ENCODE measurements around the gene MYO3A. TPM values are rescaled to one million over a fixed set of nuclear protein-coding genes. Genes with fewer than 3 reads are reported as not detected.

Gene MYO3A
- total and polyA plus RNA-seq, 2 of the 4 experiments (the other 2 are of a cell fraction) = not detected

DNA sequence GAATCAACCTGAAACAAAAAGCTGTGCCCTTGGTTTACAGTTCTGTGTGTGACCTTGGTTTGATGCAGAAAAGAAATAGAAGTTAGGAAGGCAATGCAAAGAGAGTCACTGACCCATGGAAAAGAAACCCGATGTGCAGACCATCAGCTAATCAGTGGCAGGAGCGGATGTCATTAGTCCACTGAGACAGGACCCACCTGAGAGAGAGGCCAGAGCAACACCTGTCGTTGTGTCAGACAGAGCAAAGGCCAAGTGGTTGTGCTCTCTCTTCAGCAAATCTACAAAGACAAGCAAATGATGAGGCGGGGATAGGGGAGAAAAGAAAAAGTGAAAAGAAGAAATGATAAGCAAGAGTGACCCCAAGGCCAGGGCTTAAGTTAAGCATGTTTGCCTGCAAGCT, 291.3 kb downstream of the MYO3A start:
- Histone ChIP-seq H3K4ac (ENCODE audit: low read depth, low read length) (no peak overlapping the region), H4K91ac (ENCODE audit: insufficient read depth, low read depth, low read length) (no peak overlapping the region), H2AK5ac (ENCODE audit: low read depth, low read length) (no peak overlapping the region), H3K9me1 (ENCODE audit: insufficient read depth, low read length) (no peaks in the 10 kb centered on the region), H2AK9ac (replicated peaks; ENCODE audit: low read depth, low read length, poor library complexity) (no peak overlapping the region), H3K4me1 (ENCODE audit: control insufficient read depth, insufficient read depth, low read length) (no peaks in the 10 kb centered on the region), H3K79me1 (ENCODE audit: low read depth in 1 of 2, low read length in 2 of 2) (no peaks in the 10 kb centered on the region), H2AFZ (replicated peaks; ENCODE audit: low read length, poor library complexity) (no peak overlapping the region), H4K5ac (ENCODE audit: low read depth, low read length) (no peak overlapping the region), H3K27me3 (ENCODE audit: control insufficient read depth, insufficient read depth, low read length) (no peaks in the 10 kb centered on the region), H3K36me3 (ENCODE audit: control insufficient read depth, insufficient read depth, low read length) (no peaks in the 10 kb centered on the region), H3K4me3 (ENCODE audit: insufficient read depth, low read depth, low read length) (no peak overlapping the region), H2BK20ac (ENCODE audit: low read depth, low read length) (no peak overlapping the region), H3K9ac (ENCODE audit: low read depth, low read length) (no peak overlapping the region), H2BK120ac (ENCODE audit: low read depth, low read length) (no peak overlapping the region), H4K20me1 (ENCODE audit: insufficient read depth, low read length) (no peaks in the 10 kb centered on the region), H3K4me2 (ENCODE audit: low read depth, low read length) (no peak overlapping the region), H2BK5ac (ENCODE audit: low read depth, low read length, poor library complexity, severe bottlenecking) (no peak overlapping the region), H4K8ac (ENCODE audit: low read depth in 2 of 2, low read length in 2 of 2) (no peak overlapping the region), H3K14ac (replicated peaks; ENCODE audit: low read depth, low read length) (no peak overlapping the region), H3K23ac (ENCODE audit: low read depth, low read length) (no peak overlapping the region), H3K18ac (ENCODE audit: low read depth, low read length) (no peak overlapping the region), H3K9me3 (ENCODE audit: control insufficient read depth, insufficient read depth, low read length) (peaks cover 21% of the 10 kb centered on the region), H3K56ac (ENCODE audit: extremely low read depth, insufficient read depth, low read length) (no peak overlapping the region), H2BK15ac (ENCODE audit: low read depth, low read length) (no peak overlapping the region), H3K27ac (ENCODE audit: insufficient read depth, low read length) (no peak overlapping the region)
- in situ Hi-C loops (cut with MboI; ENCODE audit: low sequenced_read_pairs) = no loop called here
- no TSS peak for BruUV-seq (replicated peaks)
- DNase-seq (no peak), ATAC-seq (ENCODE audit: low read depth) (no peak)
- CTCF ChIA-PET = no interaction called here
- POLR2A ChIA-PET (ENCODE audit: unreplicated experiment) = no interaction called here
- TF ChIP-seq CHD1 (IDR thresholded peaks at IDR 0.05; ENCODE audit: low read depth, low read length) (no peak), MAZ (IDR thresholded peaks at IDR 0.05; ENCODE audit: borderline replicate concordance, low read depth, low read length) (no peak), ELK1 (IDR thresholded peaks at IDR 0.05; ENCODE audit: borderline replicate concordance, low read depth, low read length) (no peak), RCOR1 (IDR thresholded peaks at IDR 0.05; ENCODE audit: insufficient replicate concordance, low read length) (no peak), RAD21 (IDR thresholded peaks at IDR 0.05; ENCODE audit: low read length) (no peak), POLR2A (IDR thresholded peaks at IDR 0.05; ENCODE audit: low read depth, low read length) (no peak)
- TF ChIP-seq, protein P1, sequence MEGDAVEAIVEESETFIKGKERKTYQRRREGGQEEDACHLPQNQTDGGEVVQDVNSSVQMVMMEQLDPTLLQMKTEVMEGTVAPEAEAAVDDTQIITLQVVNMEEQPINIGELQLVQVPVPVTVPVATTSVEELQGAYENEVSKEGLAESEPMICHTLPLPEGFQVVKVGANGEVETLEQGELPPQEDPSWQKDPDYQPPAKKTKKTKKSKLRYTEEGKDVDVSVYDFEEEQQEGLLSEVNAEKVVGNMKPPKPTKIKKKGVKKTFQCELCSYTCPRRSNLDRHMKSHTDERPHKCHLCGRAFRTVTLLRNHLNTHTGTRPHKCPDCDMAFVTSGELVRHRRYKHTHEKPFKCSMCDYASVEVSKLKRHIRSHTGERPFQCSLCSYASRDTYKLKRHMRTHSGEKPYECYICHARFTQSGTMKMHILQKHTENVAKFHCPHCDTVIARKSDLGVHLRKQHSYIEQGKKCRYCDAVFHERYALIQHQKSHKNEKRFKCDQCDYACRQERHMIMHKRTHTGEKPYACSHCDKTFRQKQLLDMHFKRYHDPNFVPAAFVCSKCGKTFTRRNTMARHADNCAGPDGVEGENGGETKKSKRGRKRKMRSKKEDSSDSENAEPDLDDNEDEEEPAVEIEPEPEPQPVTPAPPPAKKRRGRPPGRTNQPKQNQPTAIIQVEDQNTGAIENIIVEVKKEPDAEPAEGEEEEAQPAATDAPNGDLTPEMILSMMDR (conservative IDR thresholded peaks at IDR 0.05; ENCODE audit: low read depth, low read length) = no peak
- TF ChIP-seq, protein P2, sequence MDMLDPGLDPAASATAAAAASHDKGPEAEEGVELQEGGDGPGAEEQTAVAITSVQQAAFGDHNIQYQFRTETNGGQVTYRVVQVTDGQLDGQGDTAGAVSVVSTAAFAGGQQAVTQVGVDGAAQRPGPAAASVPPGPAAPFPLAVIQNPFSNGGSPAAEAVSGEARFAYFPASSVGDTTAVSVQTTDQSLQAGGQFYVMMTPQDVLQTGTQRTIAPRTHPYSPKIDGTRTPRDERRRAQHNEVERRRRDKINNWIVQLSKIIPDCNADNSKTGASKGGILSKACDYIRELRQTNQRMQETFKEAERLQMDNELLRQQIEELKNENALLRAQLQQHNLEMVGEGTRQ (IDR thresholded peaks at IDR 0.05; ENCODE audit: low read depth, low read length) = no peak
- dilution Hi-C loops (cut with HindIII; ENCODE audit: low sequenced_read_pairs, unreplicated experiment) = no loop called here
- intact Hi-C loops (cut with micrococcal nuclease) = no loop called here
- 29% methylated on average over 2 of the region's 4 CpGs; no CpG with 5 or more reads in 1 of the 2 experiments for WGBS, 2 experiments (ENCODE audit: extremely low coverage in 2 of 2, insufficient read length in 1 of 2)
